Heart left ventricle (tissue), 13 donors: Measurements from ENCODE around the gene WDPCP.

Experiments
- POLR2A ChIP-seq, 2 donors: fragments of 450-650 bp; IDR thresholded peaks; one replicate each; pipeline ENCODE4 v1.6.1; 2017; ENCODE audit warnings: antibody characterized with exemption in 2 of 2, mild to moderate bottlenecking in 2 of 2, moderate library complexity in 2 of 2
- TF ChIP-seq, protein P1 (sequence below), 12 donors: fragments of 200-600 bp; sonication (generic) in 4 of 12; IDR thresholded peaks; one replicate each; pipeline versions ENCODE4 v1.5.0 to v1.8.0; 2018 to 2022; ENCODE audit warnings: antibody characterized with exemption in 12 of 12, mild to moderate bottlenecking in 5 of 12
- donor health status: ischemic (EF 13 %, LVEDD 7.1; RV severe dilation, severe dysfunction).
- donor health status: DM: no; HTN: yes; CAD: no.
- donor health status: DM: no; HTN: no; CAD: no.
- donor health status: ischemic (EF 25% LVEDD 6.9; RV normal size, moderate dysfunction).
- donor health status: ischemic (EF 25% LVEDD 5.7; RV mildly dilated, moderate dysfunction).
- donor health status: ischemic (EF 35%, LVEDD 5.7; RV mildly dilated, moderate dysfunction).
- donor health status: nonischemic (EF 11% LVEDD 7.7; RV severe dilation, severe dysfunction).
- donor health status: DM: yes; HTN: yes; CAD: no.
- donor health status: PGD.
- donor health status: ischemic (EF 29% LVEDD 5.4; RV normal size, mild dysfunction).
- donor health status: nonischemic (EF 23%, LVEDD 6.1; RV moderate dilation, normal function).

- TF ChIP-seq, protein P1, sequence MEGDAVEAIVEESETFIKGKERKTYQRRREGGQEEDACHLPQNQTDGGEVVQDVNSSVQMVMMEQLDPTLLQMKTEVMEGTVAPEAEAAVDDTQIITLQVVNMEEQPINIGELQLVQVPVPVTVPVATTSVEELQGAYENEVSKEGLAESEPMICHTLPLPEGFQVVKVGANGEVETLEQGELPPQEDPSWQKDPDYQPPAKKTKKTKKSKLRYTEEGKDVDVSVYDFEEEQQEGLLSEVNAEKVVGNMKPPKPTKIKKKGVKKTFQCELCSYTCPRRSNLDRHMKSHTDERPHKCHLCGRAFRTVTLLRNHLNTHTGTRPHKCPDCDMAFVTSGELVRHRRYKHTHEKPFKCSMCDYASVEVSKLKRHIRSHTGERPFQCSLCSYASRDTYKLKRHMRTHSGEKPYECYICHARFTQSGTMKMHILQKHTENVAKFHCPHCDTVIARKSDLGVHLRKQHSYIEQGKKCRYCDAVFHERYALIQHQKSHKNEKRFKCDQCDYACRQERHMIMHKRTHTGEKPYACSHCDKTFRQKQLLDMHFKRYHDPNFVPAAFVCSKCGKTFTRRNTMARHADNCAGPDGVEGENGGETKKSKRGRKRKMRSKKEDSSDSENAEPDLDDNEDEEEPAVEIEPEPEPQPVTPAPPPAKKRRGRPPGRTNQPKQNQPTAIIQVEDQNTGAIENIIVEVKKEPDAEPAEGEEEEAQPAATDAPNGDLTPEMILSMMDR (IDR thresholded peaks at IDR 0.05): no peak
- no peak for TF ChIP-seq POLR2A (IDR thresholded peaks at IDR 0.05)
Measured at GRCh38 chr2:63632382-63632781, 44.1 kb upstream of the WDPCP start.
